CD14-positive monocyte (primary cell): Measurements from ENCODE around the gene PTPN13. TPM values are rescaled to one million over a fixed set of nuclear protein-coding genes. Genes with fewer than 3 reads are reported as not detected.

Experiments used
- DNase-seq, 3 donors: peaks; one replicate each; pipeline ENCODE4 v3.0.0-alpha.2; 2011 to 2022
- H2AFZ ChIP-seq: 2 replicates; pipeline ENCODE4 v1.6.0; 2012; ENCODE audit warnings: mild to moderate bottlenecking, low read depth, low read length, inconsistent platforms; ENCODE audit not compliant: insufficient read depth, poor library complexity, severe bottlenecking
- H3K27ac ChIP-seq, 2 donors: 1 replicate in 1 of 2; 2 replicates in 1 of 2; pipeline ENCODE4 v1.5.1; 2012 to 2013; ENCODE audit warnings: low read length in 2 of 2, control low read depth in 1 of 2, inconsistent platforms in 1 of 2, low read depth in 1 of 2, mild to moderate bottlenecking in 1 of 2
- H3K27me3 ChIP-seq, 2 donors: one replicate each; pipeline versions ENCODE4 v1.6.0 to v1.6.1; 2011 to 2013; ENCODE audit warnings: low read length in 2 of 2; ENCODE audit not compliant: control insufficient read depth in 2 of 2, insufficient read depth in 2 of 2
- H3K36me3 ChIP-seq, 2 donors: replicated peaks in 1 of 2; 1 replicate in 1 of 2; 2 replicates in 1 of 2; pipeline versions ENCODE4 v1.5.1 to v1.6.1; 2012 to 2013; ENCODE audit warnings: low read length in 2 of 2, control low read depth in 1 of 2, inconsistent platforms in 1 of 2, mild to moderate bottlenecking in 1 of 2; ENCODE audit not compliant: insufficient read depth in 2 of 2, control insufficient read depth in 1 of 2
- H3K4me1 ChIP-seq, 2 donors: 1 replicate in 1 of 2; 2 replicates in 1 of 2; pipeline versions ENCODE4 v1.5.1 to v1.6.1; 2012 to 2013; ENCODE audit warnings: low read length in 2 of 2, control low read depth in 1 of 2, inconsistent platforms in 1 of 2, mild to moderate bottlenecking in 1 of 2, moderate library complexity in 1 of 2; ENCODE audit not compliant: insufficient read depth in 2 of 2, control insufficient read depth in 1 of 2
- H3K4me2 ChIP-seq: replicated peaks from 2 replicates; pipeline ENCODE3; 2012; ENCODE audit warnings: low read length, moderate library complexity, mild to moderate bottlenecking; ENCODE audit not compliant: poor library complexity, severe bottlenecking; ENCODE audit errors: extremely low read depth
- H3K4me3 ChIP-seq, 3 experiments: fragments of 200-600 bp in 1 of 3; sonication (generic) in 1 of 3; replicated peaks in 1 of 3; 1 replicate in 2 of 3; 2 replicates in 1 of 3; pipeline ENCODE4 v1.5.1; 2011 to 2013; ENCODE audit warnings: low read length in 3 of 3, mild to moderate bottlenecking in 3 of 3, control low read depth in 2 of 3, low read depth in 2 of 3, inconsistent platforms in 1 of 3, moderate library complexity in 1 of 3
- H3K79me2 ChIP-seq: 2 replicates; pipeline ENCODE4 v1.6.0; 2012; ENCODE audit warnings: mild to moderate bottlenecking, control low read depth, inconsistent platforms, low read length, moderate library complexity; ENCODE audit not compliant: insufficient read depth
- H3K9ac ChIP-seq: 2 replicates; pipeline ENCODE4 v1.6.0; 2017; ENCODE audit warnings: low read length, mild to moderate bottlenecking; ENCODE audit not compliant: insufficient read depth, poor library complexity, severe bottlenecking
- H3K9me3 ChIP-seq, 2 donors: replicated peaks in 1 of 2; 1 replicate in 1 of 2; 2 replicates in 1 of 2; pipeline versions ENCODE4 v1.5.1 to v1.6.1; 2012 to 2013; ENCODE audit warnings: low read length in 2 of 2, control low read depth in 1 of 2; ENCODE audit not compliant: control insufficient read depth in 1 of 2, insufficient read depth in 1 of 2
- H4K20me1 ChIP-seq: 2 replicates; pipeline ENCODE4 v1.6.0; 2012; ENCODE audit warnings: mild to moderate bottlenecking, low read length, control low read depth, moderate library complexity; ENCODE audit not compliant: insufficient read depth
- H3K27ac Mint-ChIP-seq, 7 donors: one replicate each; pipeline ENCODE4 v1.8.0; 2020; ENCODE audit warnings: mild to moderate bottlenecking in 7 of 7, mixed read lengths in 7 of 7, moderate library complexity in 6 of 7, inconsistent platforms in 2 of 7
- H3K27me3 Mint-ChIP-seq, 3 donors: one replicate each; pipeline ENCODE4 v1.8.0; 2021 to 2022; ENCODE audit warnings: low read depth in 3 of 3, mild to moderate bottlenecking in 3 of 3, mixed read lengths in 3 of 3, moderate library complexity in 3 of 3, inconsistent platforms in 1 of 3
- H3K36me3 Mint-ChIP-seq, 2 donors: one replicate each; pipeline ENCODE4 v1.8.0; 2020; ENCODE audit warnings: mixed read lengths in 2 of 2, inconsistent platforms in 1 of 2, mild to moderate bottlenecking in 1 of 2
- H3K4me1 Mint-ChIP-seq: one replicate; pipeline ENCODE4 v1.8.0; 2020; ENCODE audit warnings: mild to moderate bottlenecking, mixed read lengths
- H3K4me3 Mint-ChIP-seq, 2 donors: one replicate each; pipeline ENCODE4 v1.8.0; 2020; ENCODE audit warnings: mild to moderate bottlenecking in 2 of 2, mixed read lengths in 2 of 2, moderate library complexity in 1 of 2
- H3K9me3 Mint-ChIP-seq, 7 donors: one replicate each; pipeline ENCODE4 v1.8.0; 2020 to 2022; ENCODE audit warnings: mixed read lengths in 7 of 7, mild to moderate bottlenecking in 6 of 7, moderate library complexity in 6 of 7, inconsistent platforms in 2 of 7
- CTCF ChIP-seq: fragments of 200-600 bp; IDR thresholded peaks from one replicate; pipeline ENCODE4 v1.8.0; 2022; ENCODE audit warnings: antibody characterized with exemption, mild to moderate bottlenecking
- WGBS: methylation state at CpG from one replicate; pipeline ENCODE4 v1.1.5; 2013; ENCODE audit warnings: missing lambda C conversion rate; ENCODE audit not compliant: insufficient coverage; 5-methylcytosine and 5-hydroxymethylcytosine counted together
- intact Hi-C, 2 donors: fragments of 100-400 bp; cut with micrococcal nuclease; formaldehyde crosslinking; loops; one replicate each; pipeline versions ENCODE4 v1.15.0 to v1.15.1; 2023
- polyA plus RNA-seq, 3 donors: library from polyadenylated mRNA; depleted of rRNA in 1 of 3; unstranded in 2 of 3; stranded (reverse) in 1 of 3; fragments of 300-500 nt in 2 of 3; fragments of >200 nt in 1 of 3; fragmentation: Illumina TruSeq in 2 of 3; gene quantifications; 1 replicate in 2 of 3; 2 replicates in 1 of 3; pipeline ENCODE4 v1.2.3, GENCODE V29; 2012 to 2021

Gene PTPN13
- polyA plus RNA-seq, 3 donors: 0.04 to 1.0 (median 0.35) TPM

- H3K4me2 ChIP-seq: peak overlapping the region; percentile 86
- intact Hi-C loops: no loop called here
- H3K9me3 ChIP-seq: no peaks in the 10 kb centered on the region
- peaks cover 21 to 22% of the 10 kb centered on the region in 2 donors for H3K4me1 ChIP-seq
- peak overlapping the region; percentile 20 to 77 (median 49) for H3K4me3 ChIP-seq
- H3K27me3 ChIP-seq: peaks cover 18 to 53% of the 10 kb centered on the region in 2 donors
- Mint-ChIP-seq H3K27ac (peak overlapping the region in 5 of 7 donors; percentile 2 to 76 (median 67)), H3K9me3 (peaks cover 0 to 4% (median 2%) of the 10 kb centered on the region in 7 donors), H3K4me1 (peaks cover 19% of the 10 kb centered on the region), H3K4me3 (peak overlapping the region; percentile 87 to 97), H3K27me3 (peaks cover 35 to 50% (median 50%) of the 10 kb centered on the region in 3 donors), H3K36me3 (no peaks in the 10 kb centered on the region)
- WGBS: 0% methylated on average over 29 of the region's 47 CpGs
- H3K9ac ChIP-seq: peak overlapping the region; percentile 50
- H3K36me3 ChIP-seq: no peaks in the 10 kb centered on the region
- TF ChIP-seq CTCF: no peak
- DNase-seq: peak; percentile 11 to 28 (median 17)
- H4K20me1 ChIP-seq: no peaks in the 10 kb centered on the region
- no peak overlapping the region for H3K27ac ChIP-seq
- H3K79me2 ChIP-seq: no peaks in the 10 kb centered on the region
- peak overlapping the region; percentile 86 for H2AFZ ChIP-seq
Observed at GRCh38 chr4:86594559-86595425, 677 bp downstream of the PTPN13 start.

- no peak for TF ChIP-seq CTCF
- H3K4me2 ChIP-seq: peak overlapping the region; percentile 86
- H3K9me3 ChIP-seq: no peaks in the 10 kb centered on the region
- peaks cover 35 to 50% (median 48%) of the 10 kb centered on the region in 3 donors for H3K27me3 Mint-ChIP-seq
- peaks cover 19% of the 10 kb centered on the region for H3K4me1 Mint-ChIP-seq
- H2AFZ ChIP-seq: no peak overlapping the region
- DNase-seq: no peak
- H3K27ac ChIP-seq: no peak overlapping the region
- H3K27ac Mint-ChIP-seq: no peak overlapping the region
- peaks cover 21 to 22% of the 10 kb centered on the region in 2 donors for H3K4me1 ChIP-seq
- no peaks in the 10 kb centered on the region for H4K20me1 ChIP-seq
- no peaks in the 10 kb centered on the region for H3K79me2 ChIP-seq
- peaks cover 0 to 4% (median 2%) of the 10 kb centered on the region in 7 donors for H3K9me3 Mint-ChIP-seq
- H3K4me3 Mint-ChIP-seq: peak overlapping the region; percentile 87 to 97
- intact Hi-C loops: no loop called here
- no peak overlapping the region for H3K9ac ChIP-seq
- 17% methylated on average over 4 of the region's 9 CpGs for WGBS
- no peaks in the 10 kb centered on the region for H3K36me3 ChIP-seq
- peak overlapping the region in 2 of 3 experiments; percentile 49 to 77 for H3K4me3 ChIP-seq
- H3K36me3 Mint-ChIP-seq: no peaks in the 10 kb centered on the region
- H3K27me3 ChIP-seq: peaks cover 18 to 53% of the 10 kb centered on the region in 2 donors
Observed at GRCh38 chr4:86595426-86595805, 1.3 kb downstream of the PTPN13 start.
